ENCODE data around the gene NFATC2. TPM values are rescaled to one million over a fixed set of nuclear protein-coding genes. Genes with fewer than 3 reads are reported as not detected.

NFATC2 gene
- total RNA-seq, 1 experiment from 2014 or later: 0.06 TPM

DNA sequence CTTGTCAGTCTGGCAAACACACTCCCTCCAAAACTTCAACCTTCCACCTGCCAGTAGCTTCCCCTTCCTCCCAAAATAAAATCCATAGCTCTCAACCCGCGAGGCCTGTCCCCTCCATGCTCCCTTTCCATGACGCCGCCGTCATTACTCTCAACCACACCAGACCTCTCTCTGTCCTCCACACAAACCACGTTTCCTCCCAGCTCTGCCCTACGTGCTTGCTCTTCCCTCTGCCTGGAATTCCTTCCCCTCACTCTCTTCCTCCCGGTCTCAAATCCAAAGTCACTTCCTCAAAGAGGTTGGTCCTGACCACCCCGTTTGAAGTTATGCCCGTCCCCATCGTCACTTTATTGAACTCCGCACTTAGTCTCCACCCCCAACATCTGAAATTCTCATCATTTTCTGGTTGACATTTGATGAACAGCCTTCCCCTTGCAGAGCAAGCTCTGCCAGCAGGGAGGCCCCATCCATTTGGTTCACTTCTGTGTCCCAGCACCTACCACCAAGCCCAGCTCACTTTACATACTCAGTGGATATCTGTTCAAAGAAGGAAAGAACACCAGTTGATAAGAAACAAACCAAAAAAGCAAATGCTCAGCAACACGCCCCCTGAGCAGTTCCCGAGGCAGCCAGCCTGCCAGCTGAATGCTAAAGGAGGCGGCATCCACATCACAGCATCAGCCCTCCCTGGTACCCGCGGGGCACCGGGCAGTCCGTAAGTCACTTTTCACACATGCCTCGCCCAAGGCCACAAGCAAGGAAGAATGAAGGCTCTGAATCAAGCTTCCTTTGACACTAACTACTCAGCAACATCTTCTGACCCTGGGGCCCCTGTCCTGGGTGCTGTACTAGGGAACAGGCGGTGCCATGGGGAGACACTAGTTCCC lies 125.0 kb downstream of the NFATC2 start:
- DNase-seq (ENCODE audit: low read depth): no peak

DNA sequence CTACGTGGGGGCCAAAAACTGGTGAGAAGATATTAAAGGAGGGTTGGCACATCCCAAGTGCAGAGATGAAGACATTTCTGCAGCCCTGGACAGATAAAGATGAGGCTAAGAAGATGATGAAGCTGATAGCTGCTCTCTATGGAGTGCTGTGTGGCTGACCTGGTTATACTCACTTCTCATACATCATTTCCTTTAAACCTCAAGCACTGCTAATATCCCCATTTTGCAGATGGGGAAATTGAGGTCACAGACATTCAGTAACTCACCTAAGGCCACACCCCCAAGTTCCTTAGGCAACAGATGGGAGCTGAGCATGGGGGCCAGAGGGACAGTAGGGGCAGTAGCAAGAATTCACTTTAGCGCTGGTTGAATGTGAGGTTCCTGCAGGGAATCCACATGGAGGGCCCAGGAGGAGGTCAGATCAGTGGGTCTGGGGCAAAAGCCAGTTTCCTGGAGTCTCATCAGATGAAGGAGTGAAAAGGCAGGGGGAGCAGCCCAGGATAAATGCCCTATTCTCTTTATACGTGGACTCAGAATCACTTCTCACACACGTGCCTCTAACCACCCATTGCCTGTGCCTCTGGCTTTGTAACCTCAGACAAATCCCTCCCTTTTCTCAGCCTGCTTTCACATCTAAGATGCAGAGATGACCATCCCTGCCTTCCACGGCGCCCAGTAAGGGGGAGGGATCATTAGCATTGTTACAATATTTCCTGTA lies 125.8 kb downstream of the NFATC2 start:
- DNase-seq (ENCODE audit: low read depth): no peak

- no peak for DNase-seq (ENCODE audit: low read depth)
Measured at GRCh38 chr20:51413857-51414256, 128.7 kb downstream of the NFATC2 start.

GRCh38 chr20:51412951-51413481 lies 129.5 kb downstream of the NFATC2 start:
- DNase-seq (ENCODE audit: low read depth): peak; percentile 85

DNA sequence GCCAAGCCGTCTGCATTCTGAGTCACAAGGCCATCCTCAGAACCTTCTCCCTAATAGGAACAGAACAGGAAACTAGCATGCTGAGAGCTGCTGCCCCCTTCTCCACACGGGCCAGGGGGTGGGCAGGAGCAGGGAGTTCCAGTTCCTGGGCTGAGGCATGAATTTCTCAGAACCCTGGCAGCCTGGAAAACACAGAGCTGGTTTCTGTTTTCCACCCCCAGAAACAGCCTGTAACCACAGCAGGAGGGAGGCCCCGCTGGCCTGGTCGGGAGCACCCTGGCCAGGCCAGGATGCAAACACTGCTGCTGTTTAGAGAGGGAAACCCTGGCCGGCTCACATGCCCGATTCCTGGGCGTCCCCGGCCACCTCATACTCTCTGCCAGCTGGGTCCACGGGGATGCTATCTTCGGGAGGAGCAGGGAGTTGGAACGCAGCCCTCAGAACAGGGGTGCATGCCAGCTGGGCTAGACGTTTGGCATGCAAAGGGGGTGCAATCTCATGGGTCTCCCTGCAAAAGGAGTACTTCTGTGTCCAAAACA lies 130.1 kb downstream of the NFATC2 start:
- DNase-seq (ENCODE audit: low read depth): peak; percentile 67

GRCh38 chr20:51411870-51412269 lies 130.6 kb downstream of the NFATC2 start:
- no peak for DNase-seq (ENCODE audit: low read depth)

GRCh38 chr20:51410586-51411325 lies 131.8 kb downstream of the NFATC2 start:
- DNase-seq (ENCODE audit: low read depth): no peak

DNA sequence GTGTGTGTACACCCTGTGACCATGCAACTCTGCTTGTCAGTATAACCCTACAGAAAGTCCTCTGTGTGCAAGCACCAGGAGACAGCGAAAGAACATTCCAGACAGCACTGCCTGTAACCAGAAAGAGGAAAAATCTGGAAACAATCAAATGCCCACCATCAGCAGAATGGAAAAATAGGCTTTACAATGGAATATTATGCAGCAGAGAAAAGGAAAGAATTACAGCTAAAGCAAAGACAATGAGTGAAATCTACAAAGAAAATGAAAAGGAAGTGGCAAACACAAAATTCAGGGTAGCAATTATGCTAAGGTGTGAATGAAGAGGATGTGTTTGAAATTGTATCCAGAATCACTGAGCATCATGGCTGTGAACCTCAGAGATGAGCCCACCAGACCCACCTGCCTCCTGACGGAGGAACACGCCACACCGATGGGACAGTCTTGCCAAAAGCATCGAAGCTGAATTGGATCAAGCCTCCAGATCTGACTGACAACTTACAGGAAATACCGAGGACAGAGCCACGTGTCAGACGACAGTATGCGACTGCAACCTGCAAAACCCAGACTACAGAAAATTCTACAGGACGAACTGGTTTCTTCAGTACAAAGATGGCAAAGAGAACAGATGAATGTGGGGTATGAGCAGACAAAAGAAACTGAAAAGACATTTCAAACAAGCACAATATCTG lies 133.2 kb downstream of the NFATC2 start:
- no peak for DNase-seq (ENCODE audit: low read depth)

DNA sequence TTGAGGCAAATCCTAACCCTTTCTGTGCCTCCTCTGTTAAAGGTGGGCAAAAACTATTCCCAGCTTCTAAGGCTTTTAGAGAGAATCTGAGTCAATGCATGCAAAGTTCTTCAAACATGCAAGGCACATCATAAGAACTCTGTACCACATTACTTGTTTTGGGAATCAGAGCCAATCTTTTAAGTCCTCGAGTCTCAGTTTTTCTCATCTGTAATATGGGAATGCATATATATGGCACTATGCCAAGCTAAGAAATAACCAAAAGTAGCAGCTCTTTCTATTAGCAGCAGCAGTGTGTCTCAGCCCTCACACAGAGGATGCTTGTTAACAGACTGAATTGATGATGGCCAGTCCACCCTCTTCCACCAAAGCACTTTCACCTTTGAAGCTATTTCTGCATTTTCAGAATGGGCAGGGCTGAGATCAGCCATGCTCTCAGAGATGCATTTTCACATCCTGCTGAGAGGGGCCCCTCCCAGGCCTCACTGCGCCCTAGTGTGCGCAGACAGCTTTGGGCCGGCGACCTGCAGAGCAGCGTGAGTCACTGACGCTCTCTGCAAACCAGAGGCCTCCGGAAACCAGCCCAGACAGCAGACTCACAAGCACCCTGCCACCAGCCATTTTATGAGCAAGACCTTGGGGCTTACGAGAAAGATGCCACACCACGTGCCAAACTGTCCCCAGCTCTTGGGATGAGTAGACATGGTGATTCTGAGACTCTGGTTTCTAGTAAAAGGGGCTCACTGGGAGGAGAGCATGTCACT lies 138.0 kb downstream of the NFATC2 start:
- no peak for DNase-seq (ENCODE audit: low read depth)

- DNase-seq (ENCODE audit: low read depth): no peak
Measured at GRCh38 chr20:51403466-51404220, 138.9 kb downstream of the NFATC2 start.

DNA sequence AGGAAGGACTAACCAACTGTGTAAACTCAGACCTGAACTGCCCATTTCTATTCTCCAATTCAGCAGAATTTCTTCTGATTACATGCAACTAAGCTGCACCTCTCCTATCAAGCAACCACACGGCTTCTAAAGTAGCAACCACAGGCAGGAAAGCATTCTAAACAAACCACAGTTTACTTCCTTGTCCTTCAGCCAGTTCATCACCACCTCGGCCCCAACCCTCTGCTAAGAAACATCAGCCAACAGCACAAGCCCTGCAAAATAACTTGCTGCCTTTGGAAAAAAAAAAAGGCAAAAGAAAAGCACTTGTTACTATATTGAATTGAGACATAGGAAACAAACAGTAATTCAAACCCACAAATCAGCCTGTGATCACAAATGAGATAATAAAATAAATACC lies 140.3 kb downstream of the NFATC2 start:
- DNase-seq (ENCODE audit: low read depth): no peak

- no peak for DNase-seq (ENCODE audit: low read depth)
Measured at GRCh38 chr20:51401496-51401895, 141.0 kb downstream of the NFATC2 start.

DNA sequence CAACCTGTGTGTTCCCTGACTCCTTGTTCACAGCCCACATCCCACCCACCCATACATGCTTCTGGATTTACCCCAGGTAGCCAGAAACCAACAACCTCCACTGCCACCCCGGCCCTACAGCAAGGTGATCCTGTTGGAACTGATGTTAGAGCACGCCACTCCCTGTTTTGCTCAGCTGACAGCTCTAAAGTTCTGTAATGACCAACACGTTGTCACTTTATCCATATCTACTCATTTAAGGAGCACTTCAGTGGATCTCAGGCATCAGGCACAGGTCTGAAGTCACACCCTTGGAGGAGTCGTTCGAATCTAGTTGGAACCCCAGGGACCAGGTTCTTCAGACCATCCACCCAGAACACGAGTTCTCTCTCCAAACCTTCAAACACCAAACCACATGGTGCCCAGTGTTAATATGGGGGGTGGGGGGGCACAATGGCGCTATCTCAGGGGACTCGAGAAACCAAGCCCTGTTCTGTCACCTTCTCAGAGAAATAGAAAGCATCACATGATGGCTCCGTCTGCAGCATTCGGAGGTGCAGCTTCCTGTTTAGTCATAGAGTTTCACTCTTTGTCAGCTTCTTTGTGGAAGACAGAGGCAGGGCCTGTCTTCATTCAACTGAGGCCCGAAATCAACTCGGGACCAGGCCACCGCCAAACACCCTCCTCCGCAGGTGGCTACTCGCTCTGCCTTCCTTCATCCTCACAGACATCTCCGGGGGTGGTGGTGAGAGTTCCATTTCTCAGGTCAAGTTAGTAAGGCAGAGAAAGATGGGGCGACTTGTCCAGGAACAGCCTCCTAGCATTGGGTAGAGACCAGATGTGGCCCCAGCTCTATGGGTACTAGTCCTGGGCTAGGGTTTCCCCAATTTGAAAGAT lies 142.2 kb downstream of the NFATC2 start:
- DNase-seq (ENCODE audit: low read depth): no peak

DNA sequence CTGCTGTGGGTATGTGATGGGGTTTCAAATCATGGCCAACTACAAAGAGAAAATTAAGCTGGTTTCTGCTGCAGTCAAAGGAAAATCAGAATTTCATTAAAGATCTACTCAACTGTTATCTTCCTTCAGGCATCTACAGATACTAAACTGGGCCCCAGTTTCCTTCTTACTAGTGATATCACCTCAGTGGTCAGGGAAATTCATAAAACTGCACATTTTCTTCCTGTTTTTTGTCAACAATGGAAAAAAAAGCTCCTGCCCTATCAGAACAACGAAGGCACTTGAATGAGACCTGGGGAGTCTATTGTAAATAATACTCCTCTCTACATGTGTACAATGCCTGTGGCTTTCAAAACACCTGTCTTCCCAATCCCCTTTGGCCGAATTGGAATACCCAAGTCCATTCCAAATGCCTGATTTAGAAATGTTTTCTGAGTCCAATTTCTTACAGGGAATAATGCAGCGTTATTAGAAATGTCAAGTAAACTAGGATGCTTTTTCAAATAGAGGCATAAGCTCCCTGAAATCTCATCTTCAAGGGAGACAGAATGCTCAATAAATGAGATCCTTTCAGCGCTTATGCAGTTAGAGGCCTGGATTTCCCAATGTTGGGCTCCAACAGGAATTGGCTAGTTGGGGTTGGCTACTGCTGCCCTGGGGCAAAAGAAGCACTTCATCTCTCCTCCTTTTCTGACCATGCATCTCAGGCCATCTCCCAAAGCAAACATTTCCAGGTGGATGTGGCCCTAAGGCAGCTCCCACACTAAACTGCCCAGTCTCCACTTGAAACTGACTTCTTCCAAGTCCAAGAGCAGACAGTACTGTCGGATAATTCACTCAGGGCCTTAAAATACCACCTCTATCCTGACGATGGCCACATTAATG lies 143.3 kb downstream of the NFATC2 start:
- DNase-seq (ENCODE audit: low read depth): no peak

DNA sequence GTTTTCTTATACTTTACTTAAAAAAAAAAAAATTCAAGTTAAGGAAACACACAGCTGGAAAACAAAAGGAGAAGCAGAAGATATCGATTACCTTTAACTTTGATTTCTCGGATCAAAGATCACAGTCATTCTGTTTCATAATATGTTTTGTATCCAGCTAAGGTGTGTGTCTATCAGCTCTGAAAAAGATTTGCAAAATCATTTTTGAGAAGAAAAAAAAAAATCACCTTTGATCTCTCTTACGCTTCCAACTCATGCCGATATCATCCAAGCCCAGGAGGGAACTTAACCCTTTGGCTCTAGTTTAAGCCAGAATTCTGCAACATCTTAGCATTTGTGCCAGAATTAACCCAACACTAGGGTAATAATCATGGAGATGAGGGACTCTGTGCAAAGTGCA lies 144.0 kb downstream of the NFATC2 start:
- no peak for DNase-seq (ENCODE audit: low read depth)

GRCh38 chr20:51398083-51398482 lies 144.4 kb downstream of the NFATC2 start:
- no peak for DNase-seq (ENCODE audit: low read depth)

DNA sequence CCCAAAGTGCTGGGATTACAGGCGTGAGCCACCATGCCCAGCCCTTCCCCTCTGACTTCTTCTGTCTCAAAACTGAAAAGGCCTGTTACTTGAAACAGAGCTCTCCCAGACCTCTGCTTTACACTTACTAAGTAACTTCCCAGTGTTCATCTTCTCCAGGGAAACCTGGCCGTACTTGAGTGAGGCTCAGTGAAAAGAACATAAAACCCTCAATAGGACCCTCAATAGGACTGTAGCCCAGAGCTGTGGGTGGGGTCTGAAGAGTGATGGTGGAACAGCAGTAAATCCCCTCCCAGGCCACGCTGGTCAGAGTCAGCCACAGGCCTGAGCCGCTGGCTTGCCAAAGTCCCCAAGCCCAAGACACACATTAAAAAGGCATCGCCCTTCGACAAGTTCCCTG lies 145.4 kb downstream of the NFATC2 start:
- no peak for DNase-seq (ENCODE audit: low read depth)
